Right atrium auricular region (tissue), 2 donors: ENCODE measurements around the gene GPSM3. TPM values are rescaled to one million over a fixed set of nuclear protein-coding genes. Genes with fewer than 3 reads are reported as not detected.

ENCODE experiments used
- DNase-seq: peaks from one replicate; pipeline ENCODE4 v3.0.0-alpha.2; 2019; ENCODE audit warnings: low spot score
- H3K27ac ChIP-seq, 2 donors: fragments of 200-600 bp; sonication (generic); 1 replicate in 1 of 2; 2 replicates in 1 of 2; pipeline ENCODE4 v1.5.1; 2016 to 2019
- H3K27me3 ChIP-seq, 2 donors: fragments of 200-600 bp; sonication (generic); one replicate each; pipeline versions ENCODE4 v1.5.1 to v1.6.0; 2017 to 2019
- H3K36me3 ChIP-seq: fragments of 200-600 bp; sonication (generic); one replicate; pipeline ENCODE4 v1.5.1; 2016
- H3K4me1 ChIP-seq, 2 donors: fragments of 200-600 bp; sonication (generic); one replicate each; pipeline versions ENCODE4 v1.5.1 to v1.6.0; 2017 to 2019
- H3K4me3 ChIP-seq, 2 donors: fragments of 200-600 bp; sonication (generic); 1 replicate in 1 of 2; 2 replicates in 1 of 2; pipeline ENCODE4 v1.5.1; 2017 to 2019; ENCODE audit warnings: mild to moderate bottlenecking in 1 of 2, moderate library complexity in 1 of 2
- H3K9me3 ChIP-seq, 2 donors: fragments of 200-600 bp; sonication (generic); one replicate each; pipeline ENCODE4 v1.5.1; 2019
- CTCF ChIP-seq, 2 donors: fragments of 200-600 bp; sonication (generic); IDR thresholded peaks; one replicate each; pipeline ENCODE4 v1.5.1; 2019; ENCODE audit warnings: antibody characterized with exemption in 2 of 2
- total RNA-seq, 2 donors: library from RNA; depleted of rRNA; stranded (reverse); fragments of >200 nt; gene quantifications; one replicate each; pipeline ENCODE4 v1.1.0, GENCODE V29; 2016

Gene GPSM3
- total RNA-seq, 2 donors from 2014 or later, result 3.6 to 9.0 TPM

GRCh38 chr6:32210191-32210601 is 17.8 kb upstream of the GPSM3 start:
- Histone ChIP-seq H3K4me1 (no peaks in the 10 kb centered on the region), H3K9me3 (no peaks in the 10 kb centered on the region), H3K27ac (no peak overlapping the region), H3K4me3 (no peak overlapping the region), H3K27me3 (no peaks in the 10 kb centered on the region), H3K36me3 (no peaks in the 10 kb centered on the region)
- no peak for TF ChIP-seq CTCF (IDR thresholded peaks at IDR 0.05)
- no peak for DNase-seq

- H3K27me3 ChIP-seq, result no peaks in the 10 kb centered on the region
- H3K9me3 ChIP-seq, result no peaks in the 10 kb centered on the region
- H3K27ac ChIP-seq, result no peak overlapping the region
- no peak for TF ChIP-seq CTCF (IDR thresholded peaks at IDR 0.05)
- no peaks in the 10 kb centered on the region for H3K4me1 ChIP-seq
- no peaks in the 10 kb centered on the region for H3K36me3 ChIP-seq
- H3K4me3 ChIP-seq, result no peak overlapping the region
- DNase-seq, result no peak
Measured at GRCh38 chr6:32208996-32209395, 16.6 kb upstream of the GPSM3 start.

- Histone ChIP-seq H3K4me3 (no peak overlapping the region), H3K27me3 (no peaks in the 10 kb centered on the region), H3K9me3 (no peaks in the 10 kb centered on the region), H3K4me1 (no peaks in the 10 kb centered on the region), H3K36me3 (no peaks in the 10 kb centered on the region), H3K27ac (no peak overlapping the region)
- no peak for DNase-seq
- TF ChIP-seq CTCF (IDR thresholded peaks at IDR 0.05), result no peak
Measured at GRCh38 chr6:32204268-32204715, 11.8 kb upstream of the GPSM3 start.

- Histone ChIP-seq H3K9me3 (no peaks in the 10 kb centered on the region), H3K36me3 (no peaks in the 10 kb centered on the region), H3K4me3 (no peak overlapping the region), H3K4me1 (no peaks in the 10 kb centered on the region), H3K27me3 (no peaks in the 10 kb centered on the region), H3K27ac (no peak overlapping the region)
- no peak for DNase-seq
- TF ChIP-seq CTCF (IDR thresholded peaks at IDR 0.05), result no peak
Measured at GRCh38 chr6:32203426-32204267, 11.2 kb upstream of the GPSM3 start.

GRCh38 chr6:32202186-32202585 is 9.7 kb upstream of the GPSM3 start:
- Histone ChIP-seq H3K27me3 (no peaks in the 10 kb centered on the region), H3K4me3 (no peak overlapping the region), H3K4me1 (peaks cover 0 to 3% of the 10 kb centered on the region in 2 donors), H3K9me3 (no peaks in the 10 kb centered on the region), H3K36me3 (no peaks in the 10 kb centered on the region), H3K27ac (no peak overlapping the region)
- no peak for TF ChIP-seq CTCF (IDR thresholded peaks at IDR 0.05)
- no peak for DNase-seq
